Lung microvascular endothelial cell (primary cell): Measurements from ENCODE around the gene KYNU. TPM values are rescaled to one million over a fixed set of nuclear protein-coding genes. Genes with fewer than 3 reads are reported as not detected.

ENCODE experiments used
- DNase-seq, 2 donors: peaks; one replicate each; pipeline versions ENCODE4 v3.0.0 to v3.0.0-alpha.2; 2010; ENCODE audit warnings: low read depth in 2 of 2
- total RNA-seq: library from RNA; depleted of rRNA; stranded (reverse); fragments of >200 nt; gene quantifications from 2 replicates; pipeline ENCODE4 v1.2.1, GENCODE V29; 2014

Gene KYNU
- total RNA-seq, 1 donor from 2014 or later: not detected

DNA sequence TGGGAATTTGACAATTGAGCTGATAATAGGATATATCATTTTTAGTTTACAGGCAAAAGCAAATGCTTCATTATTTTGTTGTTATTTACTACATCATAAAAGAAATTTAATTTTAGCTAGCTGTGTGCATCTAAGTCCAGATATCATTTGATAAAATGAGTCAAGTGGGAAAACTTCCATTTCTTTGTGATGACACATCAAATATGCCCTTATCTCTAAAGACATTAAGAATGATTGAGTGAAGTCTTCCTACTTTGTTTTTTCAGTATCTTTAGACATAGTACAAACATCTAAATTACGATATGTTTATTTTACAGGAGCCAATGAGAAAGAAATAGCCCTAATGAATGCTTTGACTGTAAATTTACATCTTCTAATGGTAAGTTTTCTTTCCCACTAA is 77.0 kb downstream of the KYNU start:
- peak in 1 of 2 donors; percentile 22 for DNase-seq

DNA sequence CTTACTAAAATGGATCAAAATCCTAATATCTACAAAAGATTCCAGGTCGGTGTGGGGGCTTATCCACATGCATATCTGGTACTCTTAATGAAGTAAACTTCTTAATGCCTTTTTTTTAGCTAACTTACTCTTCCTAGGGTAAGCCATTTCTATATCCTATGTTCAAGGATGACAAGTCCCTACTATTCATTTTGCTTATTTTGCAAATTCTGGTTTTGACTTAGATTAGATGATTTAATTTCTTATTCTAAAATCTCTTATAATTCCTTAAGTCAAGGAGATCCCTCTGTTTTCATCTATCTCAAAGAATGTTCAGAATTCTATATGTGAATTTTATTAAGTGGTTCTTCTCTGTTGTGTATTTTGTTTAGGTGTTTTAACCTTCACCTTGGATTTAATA is 79.7 kb downstream of the KYNU start:
- no peak for DNase-seq

DNA sequence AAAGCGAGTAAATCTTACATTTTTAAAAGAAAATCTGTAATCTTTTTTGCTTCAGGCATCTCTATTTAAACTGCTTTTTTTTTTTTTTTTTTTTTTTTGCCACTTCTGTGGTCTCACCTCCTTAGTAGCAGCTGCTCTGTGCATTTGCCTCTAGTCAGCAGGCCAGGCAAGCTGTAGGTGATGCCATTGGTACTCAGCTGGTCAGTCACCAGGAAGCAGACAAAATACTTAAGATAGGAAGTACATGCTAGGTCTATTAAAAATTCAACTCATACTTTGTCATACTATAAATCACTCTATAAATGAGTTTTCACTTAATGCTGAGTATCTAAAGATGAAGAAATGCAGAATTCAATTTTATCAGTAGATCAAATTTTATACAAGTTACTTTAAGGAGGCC is 83.7 kb downstream of the KYNU start:
- DNase-seq: no peak

DNA sequence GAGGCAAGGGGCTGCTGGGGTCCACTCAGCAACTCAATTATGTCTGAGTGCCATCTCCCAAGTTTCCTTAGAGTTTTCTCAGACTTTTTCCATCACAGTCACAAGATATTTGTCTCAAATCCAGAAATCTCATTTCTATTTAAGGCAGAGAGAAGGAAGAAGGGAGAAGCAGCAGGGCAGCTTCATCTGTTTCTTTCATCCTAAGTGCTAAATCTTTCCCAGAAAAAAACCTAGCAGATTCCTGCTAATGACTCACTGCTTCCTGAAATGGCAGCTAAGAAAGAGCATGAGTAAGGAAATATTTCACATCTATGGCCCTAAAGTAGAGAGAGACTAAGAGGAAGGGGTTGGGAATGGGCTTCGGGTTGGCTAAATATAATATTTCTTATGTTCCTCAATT is 88.0 kb downstream of the KYNU start:
- peak in 1 of 2 donors; percentile 59 for DNase-seq

DNA sequence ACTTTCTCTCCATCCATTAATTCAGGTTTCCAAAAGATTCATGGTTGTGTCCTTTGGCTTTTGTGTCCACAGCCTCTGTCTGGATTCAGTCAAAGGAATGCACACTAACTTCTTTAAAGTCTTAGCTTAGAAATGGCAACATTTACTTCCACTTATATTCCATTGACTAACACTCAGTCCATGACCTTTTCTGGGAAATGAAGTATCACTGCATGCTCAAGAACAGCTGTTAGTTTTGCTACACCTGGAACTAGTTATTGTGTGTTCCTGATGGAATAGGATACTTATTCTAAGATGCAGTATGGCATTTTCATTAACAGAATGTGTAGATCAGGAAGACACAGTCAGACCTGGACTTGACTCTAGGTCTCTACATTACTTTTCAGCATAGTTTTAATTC is 88.8 kb downstream of the KYNU start:
- no peak for DNase-seq

DNA sequence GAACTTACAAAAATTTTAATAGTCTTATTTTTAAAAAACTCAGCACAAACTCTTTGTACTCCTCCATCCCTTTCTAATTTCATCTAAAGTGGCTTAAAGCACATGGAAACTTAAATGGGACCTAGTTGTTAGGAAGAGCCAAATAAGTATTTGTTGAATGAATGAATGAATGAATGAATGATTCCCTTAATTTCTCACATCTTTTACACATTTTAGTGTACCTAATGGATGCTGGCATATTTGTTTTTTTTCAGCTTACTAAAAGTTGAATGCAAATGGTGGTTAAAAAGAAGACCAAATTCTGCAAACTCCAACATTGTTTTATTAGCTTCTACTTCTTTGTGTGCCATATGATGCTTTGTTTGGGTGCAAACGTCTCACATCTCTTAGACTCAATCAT is 89.6 kb downstream of the KYNU start:
- no peak for DNase-seq

DNA sequence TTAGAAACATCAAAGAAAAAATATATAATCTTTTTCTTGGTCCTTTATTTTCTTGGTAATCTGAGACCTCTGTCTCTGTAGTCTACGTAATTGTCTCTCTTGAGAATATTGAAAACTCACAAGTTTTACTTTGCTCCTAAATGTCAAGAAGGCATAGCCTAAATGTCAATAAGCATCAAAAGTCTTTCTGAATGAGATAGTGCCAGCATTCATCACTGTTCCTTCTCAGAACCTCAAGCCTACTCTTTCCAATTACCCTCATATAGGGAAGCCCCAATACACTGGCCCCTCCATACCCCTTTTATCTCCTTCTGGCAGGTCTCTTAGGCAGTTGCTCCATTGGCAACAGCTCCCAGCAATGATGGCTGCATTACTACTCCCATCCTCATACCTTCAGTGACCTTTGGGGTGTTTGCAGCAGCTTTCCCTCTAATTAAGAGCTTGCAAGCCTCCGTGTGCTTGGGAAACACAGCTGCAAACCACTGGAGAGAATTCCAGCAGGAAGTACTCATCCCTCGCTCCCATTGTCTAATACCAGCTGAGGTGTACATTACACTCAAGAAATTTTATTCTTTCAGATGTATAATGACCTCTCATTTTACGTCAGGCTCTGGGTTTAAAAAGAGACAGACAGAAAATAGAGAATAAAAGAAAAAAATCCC is 95.8 kb downstream of the KYNU start:
- DNase-seq: peak in 1 of 2 donors; percentile 76

DNA sequence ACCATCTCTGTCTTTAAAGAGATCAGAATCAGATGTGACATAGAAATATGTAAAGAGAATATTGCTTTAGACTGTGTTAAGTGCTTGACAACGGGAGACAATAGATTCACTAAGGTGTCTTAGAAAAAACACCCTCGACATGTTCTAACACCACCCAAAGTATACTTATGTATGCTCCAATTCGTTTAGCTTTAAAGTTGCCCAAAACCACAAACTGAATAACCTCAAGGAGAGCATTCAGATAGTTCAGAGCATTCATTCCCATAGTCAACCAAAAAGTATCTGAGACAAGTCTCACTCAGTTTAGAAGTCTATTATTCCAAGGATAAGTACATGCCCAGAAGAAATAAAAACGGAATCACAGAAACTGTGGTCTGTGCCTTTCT is 96.4 kb downstream of the KYNU start:
- DNase-seq: no peak

DNA sequence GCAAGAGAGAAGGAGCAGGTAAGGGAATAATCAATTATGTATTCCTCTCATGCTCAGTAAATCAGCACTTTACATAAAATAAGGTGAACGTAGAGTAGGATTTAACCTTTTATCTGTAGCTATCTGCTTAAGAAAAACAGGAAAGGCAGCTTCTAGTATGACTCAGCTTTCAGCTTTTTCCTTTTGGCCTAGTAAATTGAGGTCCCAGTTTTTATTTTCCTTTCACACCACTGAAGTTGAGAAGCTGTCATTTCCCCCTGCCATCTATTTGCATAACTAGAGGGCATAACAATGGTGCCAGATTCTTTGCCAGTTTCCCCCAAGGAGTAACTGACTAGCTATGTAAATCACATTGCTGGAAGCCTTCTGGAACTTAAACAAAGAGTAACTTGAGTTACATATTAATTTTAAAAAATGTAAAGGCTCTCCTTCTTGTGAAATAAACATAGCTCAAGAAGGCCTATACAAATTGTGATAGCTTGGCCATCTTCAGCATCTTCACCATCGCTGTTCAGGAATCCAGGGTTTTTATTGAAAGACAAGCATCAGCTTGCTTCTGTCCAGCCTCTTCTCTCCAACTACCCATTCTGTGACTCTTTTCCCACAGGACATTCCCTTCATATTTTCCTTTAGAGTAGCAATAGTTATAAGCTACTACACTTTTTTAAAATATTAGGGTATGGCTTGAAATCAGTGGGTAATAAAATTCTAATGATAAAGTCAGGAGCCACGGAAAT is 97.0 kb downstream of the KYNU start:
- DNase-seq: peak; percentile 71 to 93

DNA sequence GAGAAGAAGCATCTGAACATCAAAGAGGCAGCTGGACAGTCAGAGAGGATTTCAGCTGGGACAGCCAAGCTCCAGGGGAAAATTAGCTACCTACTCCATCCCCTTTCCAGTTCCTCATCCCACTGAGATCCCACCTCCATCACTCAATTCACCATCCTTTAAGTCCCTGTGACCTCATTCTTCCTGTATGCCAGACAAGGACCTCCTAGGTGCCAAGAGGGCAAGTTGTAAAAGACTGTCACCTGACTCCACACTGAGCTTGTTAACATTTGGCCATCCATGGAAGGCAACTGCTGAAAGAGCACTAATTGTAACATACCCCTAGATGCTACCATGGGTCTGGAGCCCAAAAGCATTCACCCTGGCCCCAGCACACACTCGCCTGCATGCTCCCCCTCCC is 97.8 kb downstream of the KYNU start:
- DNase-seq: no peak

DNA sequence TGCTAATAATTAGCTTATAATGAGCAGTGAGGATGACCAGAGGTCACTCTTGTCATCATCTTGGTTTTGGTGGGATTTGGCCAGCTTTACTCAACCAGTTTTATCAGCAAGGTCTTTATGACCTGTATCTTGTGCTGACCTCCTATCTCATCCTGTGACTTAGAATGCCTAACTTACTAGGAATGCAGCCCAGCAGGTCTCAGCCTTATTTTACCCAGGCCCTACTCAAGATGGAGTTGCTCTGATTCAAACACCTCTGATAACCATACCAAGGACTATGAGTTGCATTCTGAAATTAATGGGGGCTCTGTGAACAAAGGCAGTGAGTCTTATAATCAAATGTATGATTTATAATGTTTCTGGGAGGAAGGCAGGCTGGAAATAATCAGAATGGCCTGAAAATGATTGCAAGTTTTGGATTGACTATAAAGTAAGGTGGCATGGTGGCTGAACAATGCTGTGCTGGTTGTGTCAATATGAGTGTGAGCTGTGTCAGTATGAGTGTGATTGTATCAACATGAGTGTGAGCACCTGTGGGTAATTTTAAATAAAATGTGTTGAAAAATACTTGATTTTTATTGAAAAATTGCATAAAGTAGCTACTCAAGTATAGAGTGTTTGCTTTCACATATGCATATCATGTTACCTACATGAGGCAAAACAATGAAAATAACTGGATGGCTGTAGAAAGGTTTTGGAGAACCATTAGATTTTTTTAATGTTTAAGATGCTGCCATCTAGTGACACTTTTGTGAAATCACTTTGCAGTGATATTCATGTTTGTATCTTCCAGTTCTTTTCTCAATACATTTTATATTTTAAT is 103.0 kb downstream of the KYNU start:
- DNase-seq: peak; percentile 46 to 62

DNA sequence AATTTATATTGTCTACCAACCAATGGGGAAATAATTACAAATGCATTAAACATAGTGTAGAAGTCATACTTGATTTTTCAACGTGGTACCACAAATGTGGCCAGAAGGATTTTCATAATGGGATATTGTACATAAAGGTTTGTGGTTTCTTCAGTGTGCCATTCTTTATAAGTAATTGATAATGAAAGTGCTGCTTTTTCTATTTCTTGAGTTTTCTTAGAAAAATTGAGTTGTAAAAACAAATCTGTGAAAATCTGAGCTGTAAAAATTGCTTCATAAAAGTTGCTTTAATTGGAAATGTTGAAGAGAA is 103.6 kb downstream of the KYNU start:
- DNase-seq: no peak

DNA sequence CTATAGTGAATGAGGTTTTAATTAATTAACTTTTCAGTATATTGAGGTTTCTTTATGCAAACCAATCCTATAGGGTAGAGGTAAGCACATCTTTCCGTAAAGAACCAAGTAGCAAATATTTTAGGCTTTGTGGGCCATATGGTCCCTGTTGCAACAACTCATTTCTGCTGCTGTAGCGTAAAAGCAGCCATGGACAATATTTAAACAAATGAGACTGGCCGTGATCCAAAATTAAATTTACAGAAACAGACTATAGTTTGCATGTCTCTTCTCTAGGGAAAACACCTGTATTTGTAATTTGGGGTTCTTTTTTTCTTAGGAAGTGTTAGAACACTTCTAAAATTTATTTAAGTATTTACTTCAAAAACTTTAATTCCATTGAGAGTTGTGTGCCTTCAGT is 104.3 kb downstream of the KYNU start:
- DNase-seq: no peak

DNA sequence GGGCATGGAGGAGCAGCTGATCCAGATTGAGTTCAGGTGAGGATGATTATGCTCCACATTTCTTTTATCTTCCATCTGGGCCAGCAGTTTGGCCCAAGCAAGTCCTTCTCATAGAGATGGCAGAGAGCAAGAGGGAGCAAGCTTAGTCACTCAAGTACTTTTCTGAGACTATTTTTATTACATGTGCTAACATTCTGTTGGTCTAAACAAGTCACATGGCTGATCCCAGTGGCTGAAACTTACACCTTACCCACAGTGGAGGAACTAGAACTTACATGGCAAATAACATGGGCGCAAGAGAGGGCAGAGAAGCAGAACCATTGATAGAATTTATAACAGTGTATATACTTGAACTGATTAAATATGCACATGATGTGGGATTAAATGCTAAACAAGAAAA is 105.7 kb downstream of the KYNU start:
- DNase-seq: no peak

DNA sequence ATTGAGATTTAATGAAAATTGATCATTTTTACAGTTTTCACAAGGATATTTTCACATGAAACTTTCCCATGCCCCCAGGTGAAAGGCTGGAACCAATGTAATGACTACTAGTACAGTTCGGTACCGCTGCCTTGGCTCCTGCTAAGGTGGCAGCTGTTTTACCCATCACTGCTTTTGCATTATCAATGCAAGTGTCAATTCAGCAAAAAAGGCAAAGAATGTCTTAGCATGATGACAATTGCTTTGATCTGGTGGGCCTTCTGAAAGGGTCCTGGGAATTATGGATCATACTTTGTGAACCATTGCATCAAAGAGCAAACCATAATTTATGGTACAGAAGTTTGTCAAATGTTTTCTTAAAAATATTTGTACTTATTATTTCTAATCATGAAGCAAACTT is 107.2 kb downstream of the KYNU start:
- DNase-seq: no peak

DNA sequence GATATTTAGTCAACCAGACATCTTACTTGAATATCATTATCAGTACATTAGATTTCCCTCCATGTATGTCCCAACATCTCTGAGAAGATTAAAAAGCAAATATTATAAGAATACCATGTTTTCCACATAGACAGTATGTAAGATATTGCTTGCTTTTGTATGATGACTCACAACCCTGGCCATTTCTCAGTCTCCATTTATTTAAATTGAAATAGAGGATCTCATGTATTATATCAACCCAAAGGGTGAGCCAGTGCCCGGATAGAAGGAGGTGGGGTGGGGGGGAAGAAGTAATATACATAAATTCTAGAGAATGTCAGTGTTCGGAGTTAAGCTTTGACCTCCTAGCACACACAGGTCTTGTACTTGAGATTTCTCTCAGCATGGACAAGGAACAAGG is 109.6 kb downstream of the KYNU start:
- DNase-seq: no peak

DNA sequence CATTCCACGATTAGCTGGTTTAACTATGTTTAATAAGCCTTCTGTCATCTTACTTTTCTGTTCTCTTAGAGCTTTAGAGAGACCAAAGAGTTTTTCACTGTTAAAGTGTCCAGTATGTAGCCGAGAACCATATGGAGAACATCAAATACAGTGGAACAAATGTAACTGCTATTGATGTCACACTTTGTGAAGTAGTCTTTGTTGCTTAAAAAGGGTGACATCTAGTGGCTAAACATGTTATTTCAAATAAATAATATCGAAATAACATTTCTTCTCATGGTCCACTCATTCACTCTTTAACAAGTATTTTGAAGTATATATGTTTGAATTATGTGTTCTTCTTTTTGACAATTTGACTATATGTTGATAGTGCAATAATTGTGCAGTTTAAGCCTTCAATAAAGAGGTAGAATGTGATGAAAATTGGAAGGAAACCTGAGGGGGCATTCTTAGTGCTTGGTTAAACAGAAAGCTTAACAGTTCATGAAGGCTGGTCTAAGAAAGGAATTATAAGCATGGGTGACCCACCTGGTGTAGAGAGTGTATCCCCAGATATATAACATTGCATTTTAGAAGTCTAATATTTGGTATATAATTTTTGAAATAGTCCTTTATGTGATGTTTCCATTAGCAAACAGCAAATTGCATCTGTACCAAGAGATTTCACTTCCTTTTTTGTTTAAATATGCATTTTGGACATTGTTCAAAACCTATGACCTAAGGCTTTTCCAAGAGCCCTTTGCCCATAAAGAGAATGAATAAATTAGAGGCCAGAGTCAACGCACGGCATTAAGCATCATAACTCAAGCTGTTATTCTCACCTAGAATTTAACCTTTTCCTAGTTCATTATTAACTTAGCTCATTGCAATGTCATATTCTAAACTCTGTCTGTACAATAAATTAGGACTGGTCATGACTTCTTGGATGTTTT is 112.1 kb downstream of the KYNU start:
- peak; percentile 54 to 57 for DNase-seq

DNA sequence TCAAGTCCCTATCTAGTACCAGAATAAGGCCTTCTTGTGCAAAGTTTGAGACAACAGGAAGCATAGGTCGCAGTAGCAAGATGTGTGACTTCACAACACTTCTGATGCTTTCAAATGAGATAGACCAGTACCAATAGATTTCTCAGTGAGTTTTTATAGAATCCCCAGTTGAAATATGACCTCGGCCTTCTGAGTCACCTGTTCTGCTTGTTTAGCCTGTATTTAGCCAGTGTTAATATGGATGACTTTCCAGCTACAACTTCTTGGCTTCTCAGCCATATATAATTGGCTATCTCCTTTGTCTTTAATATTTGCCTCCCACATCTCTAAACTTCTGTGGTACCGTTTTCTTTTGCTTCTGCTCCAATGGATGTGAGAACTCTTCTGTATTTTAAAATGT is 113.8 kb downstream of the KYNU start:
- no peak for DNase-seq

DNA sequence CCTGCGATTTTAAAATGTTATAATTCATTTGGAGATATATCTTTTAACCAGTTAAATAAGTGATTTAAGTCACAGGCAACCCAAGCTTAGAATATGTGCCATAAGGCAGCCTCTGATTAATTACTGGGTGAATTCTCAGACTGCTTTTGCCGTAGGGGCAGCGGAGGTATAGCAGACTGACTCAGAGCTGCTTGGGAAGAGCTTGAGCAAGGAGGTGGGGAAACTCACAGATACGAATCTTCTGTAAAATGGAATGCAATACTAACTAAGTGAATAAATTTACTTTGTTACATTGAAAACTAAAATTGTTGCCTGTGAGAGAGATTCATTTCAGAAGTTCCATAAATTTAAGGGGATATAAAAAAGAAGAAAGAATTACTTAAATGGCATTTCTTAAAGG is 115.4 kb downstream of the KYNU start:
- no peak for DNase-seq

DNA sequence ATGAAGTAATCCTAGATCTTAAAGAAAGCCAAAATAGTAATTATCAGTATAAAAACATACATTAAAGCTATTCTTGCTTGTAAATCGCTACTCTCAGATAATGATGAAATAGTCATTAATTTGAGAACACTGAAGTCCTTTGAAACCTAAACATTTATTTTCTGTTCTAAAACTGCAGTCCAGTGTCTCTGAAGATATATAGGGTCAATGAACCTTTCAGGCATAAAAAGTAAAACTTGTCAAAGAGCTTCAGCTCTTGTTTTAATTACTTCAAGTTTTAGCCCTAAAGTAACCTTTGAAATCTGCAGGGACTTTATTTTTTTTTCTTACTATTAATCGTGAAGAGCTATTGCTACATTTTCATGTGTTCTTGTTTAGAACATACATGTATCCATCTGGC is 116.3 kb downstream of the KYNU start:
- no peak for DNase-seq

DNA sequence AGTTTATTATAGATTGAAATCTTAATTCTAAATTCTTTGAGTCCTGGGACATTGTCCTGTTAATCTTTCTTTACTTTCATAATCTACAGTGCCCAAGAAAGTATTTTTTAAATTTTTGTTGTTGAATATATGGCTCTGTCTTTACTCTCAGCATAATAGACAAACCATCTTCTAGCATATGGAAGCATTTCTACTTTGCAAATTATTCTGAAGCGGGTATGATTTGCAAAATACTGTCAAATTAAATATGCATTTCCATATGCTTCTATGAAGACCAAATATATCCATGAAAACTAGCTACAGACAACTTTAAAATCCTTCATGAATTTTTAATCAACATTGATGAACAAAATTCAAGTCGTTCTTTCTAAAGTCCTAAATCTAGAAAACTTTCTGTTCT is 117.2 kb downstream of the KYNU start:
- DNase-seq: no peak

DNA sequence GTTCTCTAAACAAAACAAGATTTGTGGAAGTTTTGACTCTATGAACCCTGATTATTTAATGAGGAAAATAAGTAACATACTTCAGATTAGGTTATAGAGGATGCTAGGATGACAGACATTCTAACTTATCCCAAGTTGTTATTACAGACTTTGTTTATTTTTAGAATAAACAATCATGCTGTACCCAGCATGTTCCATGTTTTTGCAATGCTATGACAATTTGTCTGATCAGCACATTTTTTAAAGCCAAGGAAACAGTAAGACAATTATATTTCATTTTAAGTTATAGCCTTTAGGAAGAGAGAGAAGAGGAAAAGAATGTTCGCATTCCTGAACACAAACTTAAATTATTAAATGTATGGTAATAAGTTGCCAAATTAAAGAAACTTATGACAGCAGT is 119.8 kb downstream of the KYNU start:
- DNase-seq: no peak
